Psoas muscle (tissue), 8 donors: ENCODE measurements around the gene NID2. TPM values are rescaled to one million over a fixed set of nuclear protein-coding genes. Genes with fewer than 3 reads are reported as not detected.
A peak's percentile ranks its signal among the peaks of the same experiment; 100 is the strongest.

Experiments
- ATAC-seq, 4 donors: fragments of 200-7000 bp; cut with Tn5 transposase; one replicate each; pipeline ENCODE4 v1.9.1; 2020; ENCODE audit warnings: moderate library complexity in 3 of 4, mild to moderate bottlenecking in 2 of 4
- DNase-seq, 2 donors: peaks; one replicate each; pipeline ENCODE4 v3.0.0-alpha.2; 2020
- H3K27ac ChIP-seq: fragments of 200-600 bp; one replicate; pipeline ENCODE4 v1.8.0; 2022
- H3K27me3 ChIP-seq, 3 donors: fragments of 200-600 bp in 1 of 3; one replicate each; pipeline versions ENCODE4 v1.6.1 to v1.8.0; 2013 to 2022; ENCODE audit warnings: low read length in 2 of 3, mild to moderate bottlenecking in 2 of 3, moderate library complexity in 1 of 3; ENCODE audit not compliant: insufficient read depth in 3 of 3
- H3K36me3 ChIP-seq, 2 donors: fragments of 200-600 bp in 1 of 2; one replicate each; pipeline versions ENCODE4 v1.6.1 to v1.8.0; 2013 to 2022; ENCODE audit warnings: low read depth in 1 of 2, mild to moderate bottlenecking in 1 of 2, moderate library complexity in 1 of 2; ENCODE audit not compliant: insufficient read depth in 1 of 2
- H3K4me1 ChIP-seq: fragments of 200-600 bp; one replicate; pipeline ENCODE4 v1.8.0; 2022
- H3K4me3 ChIP-seq: fragments of 200-600 bp; one replicate; pipeline ENCODE4 v1.8.0; 2022; ENCODE audit warnings: mild to moderate bottlenecking
- H3K9me3 ChIP-seq: fragments of 200-600 bp; one replicate; pipeline ENCODE4 v1.8.0; 2022
- WGBS, 3 donors: extraction: QIAGEN DNeasy Blood & Tissue Kit; methylation state at CpG; one replicate each; pipeline versions ENCODE4 v1.1.6 to v1.1.7; 2013; 5-methylcytosine and 5-hydroxymethylcytosine counted together
- intact Hi-C, 2 donors: fragments of 100-400 bp; cut with DNase I; formaldehyde crosslinking; loops; one replicate each; pipeline versions ENCODE4 v1.11.0 to v1.14.2; 2022
- polyA plus RNA-seq, 3 donors: library from polyadenylated mRNA; stranded (reverse); fragments of 200-250 nt; gene quantifications; one replicate each; pipeline ENCODE4 v1.2.3, GENCODE V29; 2013
- total RNA-seq, 4 donors: library from RNA; stranded (reverse); fragmentation: NEBNext Ultra II Directional in 2 of 4; extraction: Animal tissue kit (Norgen Biotek cat#: 25700) in 2 of 4; gene quantifications; one replicate each; pipeline versions ENCODE4 v1.2.1 to v1.2.4, GENCODE V29; 2021 to 2023
- TF ChIP-seq, protein P1 (sequence below): fragments of 200-600 bp; IDR thresholded peaks from one replicate; pipeline ENCODE4 v1.8.0; 2022; ENCODE audit warnings: antibody characterized with exemption
- donor health status: healthy with polysubstance abuse.
- donor health status: DM: no; HTN: no; CAD: no; lungs with moderate emphysema.
- donor health status: Bipolar disorder and iron deficiency.
- donor health status: healthy.
- donor health status: DM: yes; HTN: yes; CAD: no.
- donor health status: DM: no; HTN: no; CAD: no.
- donor health status: DM: no; HTN: no; CAD: no.
- donor health status: DM: yes; HTN: yes; CAD: no.

The NID2 gene
- total and polyA plus RNA-seq, 7 donors: 2.2 to 12.9 (median 4.1) TPM

DNA sequence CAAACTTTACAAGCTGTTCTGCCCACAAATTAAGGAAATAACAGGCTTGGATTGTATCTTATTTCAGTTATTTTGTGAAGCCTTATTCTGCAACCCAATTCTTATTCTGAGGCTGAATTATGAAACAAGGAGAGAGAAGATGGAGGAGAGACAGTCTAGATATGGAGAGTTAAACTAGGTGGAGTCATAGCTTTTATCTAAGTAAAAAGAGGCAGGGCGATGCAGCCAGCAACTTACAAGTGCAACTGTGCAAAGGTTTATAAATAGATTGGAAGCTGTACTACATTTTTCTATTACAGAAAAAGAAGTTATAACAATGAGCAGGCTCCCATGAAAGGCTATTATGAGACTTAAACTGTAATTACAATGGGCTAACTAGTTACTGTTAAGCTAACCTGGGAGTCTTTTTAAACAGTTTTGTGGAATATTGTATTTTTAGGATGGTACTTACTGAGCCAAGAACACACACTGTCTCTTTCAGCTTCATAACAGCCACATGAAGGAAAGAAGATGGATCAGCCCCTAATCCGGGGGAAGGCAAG is 22.4 kb downstream of the NID2 start:
- 31 to 68% (median 39%) methylated on average over 2 of the region's 2 CpGs for WGBS, 3 donors
- H3K27ac ChIP-seq: no peak overlapping the region
- H3K4me3 ChIP-seq: no peak overlapping the region
- DNase-seq (no peak), ATAC-seq (no peak)
- H3K36me3 ChIP-seq: peaks cover 0 to 2% of the 10 kb centered on the region in 2 donors
- H3K9me3 ChIP-seq: no peaks in the 10 kb centered on the region
- H3K4me1 ChIP-seq: peaks cover 4% of the 10 kb centered on the region
- TF ChIP-seq, protein P1, sequence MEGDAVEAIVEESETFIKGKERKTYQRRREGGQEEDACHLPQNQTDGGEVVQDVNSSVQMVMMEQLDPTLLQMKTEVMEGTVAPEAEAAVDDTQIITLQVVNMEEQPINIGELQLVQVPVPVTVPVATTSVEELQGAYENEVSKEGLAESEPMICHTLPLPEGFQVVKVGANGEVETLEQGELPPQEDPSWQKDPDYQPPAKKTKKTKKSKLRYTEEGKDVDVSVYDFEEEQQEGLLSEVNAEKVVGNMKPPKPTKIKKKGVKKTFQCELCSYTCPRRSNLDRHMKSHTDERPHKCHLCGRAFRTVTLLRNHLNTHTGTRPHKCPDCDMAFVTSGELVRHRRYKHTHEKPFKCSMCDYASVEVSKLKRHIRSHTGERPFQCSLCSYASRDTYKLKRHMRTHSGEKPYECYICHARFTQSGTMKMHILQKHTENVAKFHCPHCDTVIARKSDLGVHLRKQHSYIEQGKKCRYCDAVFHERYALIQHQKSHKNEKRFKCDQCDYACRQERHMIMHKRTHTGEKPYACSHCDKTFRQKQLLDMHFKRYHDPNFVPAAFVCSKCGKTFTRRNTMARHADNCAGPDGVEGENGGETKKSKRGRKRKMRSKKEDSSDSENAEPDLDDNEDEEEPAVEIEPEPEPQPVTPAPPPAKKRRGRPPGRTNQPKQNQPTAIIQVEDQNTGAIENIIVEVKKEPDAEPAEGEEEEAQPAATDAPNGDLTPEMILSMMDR: no peak
- intact Hi-C loops: loop anchor here in 1 of 2 donors (2.0 kb wide), 1 partner anchor 64 kb away; no protein-coding TSS in a partner anchor
- H3K27me3 ChIP-seq: no peaks in the 10 kb centered on the region

- Histone ChIP-seq H3K9me3 (no peaks in the 10 kb centered on the region), H3K36me3 (peaks cover 0 to 9% of the 10 kb centered on the region in 2 donors), H3K27ac (no peak overlapping the region), H3K4me1 (peaks cover 4% of the 10 kb centered on the region), H3K27me3 (no peaks in the 10 kb centered on the region), H3K4me3 (no peak overlapping the region)
- intact Hi-C loops: no loop called here
- ATAC-seq (no peak), DNase-seq (no peak)
- WGBS, 3 donors: 88 to 89% (median 88%) methylated on average over 11 of the region's 11 CpGs
- TF ChIP-seq, protein P1: no peak
Observed at GRCh38 chr14:52044791-52045522, 23.9 kb downstream of the NID2 start.

DNA sequence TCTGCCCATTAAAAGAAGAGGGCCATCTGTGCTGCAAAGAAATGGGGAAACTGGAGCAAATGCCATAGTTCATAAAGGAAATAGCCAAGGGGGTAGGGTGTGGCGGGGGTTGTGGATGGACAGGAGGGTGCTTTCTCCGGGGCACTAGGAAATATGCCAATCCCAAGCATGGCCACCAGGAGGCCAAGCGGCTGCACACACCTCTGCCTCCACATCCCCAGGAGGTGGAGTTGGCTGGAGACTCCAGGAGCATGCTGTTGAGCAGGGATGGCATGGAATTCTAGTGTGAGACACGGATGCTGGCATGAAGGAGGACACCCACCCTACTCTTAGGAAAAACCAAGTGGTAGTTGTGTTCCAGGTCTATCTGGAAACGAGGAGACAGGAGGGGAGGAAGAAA is 25.2 kb downstream of the NID2 start:
- TF ChIP-seq, protein P1: peak; percentile 22
- ATAC-seq: no peak
- H3K9me3 ChIP-seq: no peaks in the 10 kb centered on the region
- 48 to 76% (median 60%) methylated on average over 5 of the region's 5 CpGs for whole genome bisulfite sequencing, 3 donors
- peaks cover 0 to 9% of the 10 kb centered on the region in 2 donors for H3K36me3 ChIP-seq
- H3K4me3 ChIP-seq: no peak overlapping the region
- H3K4me1 ChIP-seq: peaks cover 2% of the 10 kb centered on the region
- H3K27ac ChIP-seq: no peak overlapping the region
- no peaks in the 10 kb centered on the region for H3K27me3 ChIP-seq
- no peak for DNase-seq
- intact Hi-C loops: no loop called here

- Histone ChIP-seq H3K36me3 (peaks cover 0 to 9% of the 10 kb centered on the region in 2 donors), H3K27me3 (no peaks in the 10 kb centered on the region), H3K4me3 (no peak overlapping the region), H3K9me3 (no peaks in the 10 kb centered on the region), H3K4me1 (no peaks in the 10 kb centered on the region), H3K27ac (no peak overlapping the region)
- 11 to 27% (median 17%) methylated on average over 8 of the region's 8 CpGs for WGBS, 3 donors
- intact Hi-C loops: no loop called here
- no peak for DNase-seq
- TF ChIP-seq, protein P1: no peak
- ATAC-seq: no peak
Observed at GRCh38 chr14:52042371-52043289, 26.2 kb downstream of the NID2 start.
